Effector memory CD8-positive, alpha-beta T cell (primary cell): ENCODE results near the gene PBX1.

ENCODE experiments used
- ATAC-seq: fragments of 150-1000 bp; cut with Tn5 transposase; replicated peaks from 2 replicates; pipeline ENCODE4 v1.10.0; 2021; ENCODE audit warnings: mild to moderate bottlenecking, moderate library complexity
- DNase-seq, 3 experiments: peaks; one replicate each; pipeline ENCODE4 v3.0.0; 2021
- H3K27ac Mint-ChIP-seq, 2 donors: one replicate each; pipeline ENCODE4 v1.8.0; 2022; ENCODE audit warnings: mild to moderate bottlenecking in 2 of 2, mixed read lengths in 2 of 2, moderate library complexity in 2 of 2
- H3K27me3 Mint-ChIP-seq, 2 donors: one replicate each; pipeline ENCODE4 v1.8.0; 2022; ENCODE audit warnings: mixed read lengths in 2 of 2
- H3K36me3 Mint-ChIP-seq: one replicate; pipeline ENCODE4 v1.8.0; 2022; ENCODE audit warnings: mild to moderate bottlenecking, moderate library complexity, mixed read lengths; ENCODE audit not compliant: insufficient read depth
- H3K4me1 Mint-ChIP-seq, 2 donors: one replicate each; pipeline ENCODE4 v1.8.0; 2022; ENCODE audit warnings: low read depth in 2 of 2, mixed read lengths in 2 of 2
- H3K4me3 Mint-ChIP-seq, 2 donors: one replicate each; pipeline ENCODE4 v1.8.0; 2022; ENCODE audit warnings: mild to moderate bottlenecking in 2 of 2, mixed read lengths in 2 of 2, moderate library complexity in 2 of 2
- H3K9me3 Mint-ChIP-seq, 2 donors: one replicate each; pipeline ENCODE4 v1.8.0; 2022; ENCODE audit warnings: mixed read lengths in 2 of 2

The PBX1 gene

DNA sequence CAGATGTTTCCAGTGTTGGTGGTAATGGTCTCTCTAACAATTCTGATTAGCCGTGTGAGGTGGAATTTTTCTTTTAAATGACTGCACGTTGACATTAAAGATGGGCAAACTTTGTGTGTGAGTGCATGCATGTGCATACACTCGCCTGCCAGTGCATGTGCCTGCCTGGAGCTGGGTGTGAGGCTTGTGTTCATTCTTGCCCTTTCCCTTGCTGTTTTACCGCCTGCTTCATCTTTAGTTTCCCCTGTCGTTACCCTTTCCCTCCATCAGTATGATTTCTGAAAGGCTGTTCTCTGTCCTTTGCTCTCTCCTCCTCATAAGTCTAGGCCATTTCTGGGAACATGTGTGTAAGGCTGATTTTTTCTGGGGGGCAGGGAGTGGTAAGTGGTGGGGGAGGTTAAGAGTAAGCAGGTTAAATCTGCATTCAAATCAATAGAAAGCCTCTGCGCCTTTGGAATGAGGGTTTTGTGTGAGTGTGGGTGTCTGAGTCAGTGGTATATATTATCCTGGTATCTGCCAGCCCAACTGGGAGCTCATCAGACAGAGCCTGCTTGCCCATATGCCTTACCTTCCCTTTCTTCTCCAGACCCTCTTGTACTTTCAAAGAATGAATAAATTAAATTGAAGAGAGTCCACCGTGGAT lies 112.5 kb downstream of the PBX1 start:
- no peak overlapping the region for H3K4me3 Mint-ChIP-seq
- H3K4me1 Mint-ChIP-seq: peaks cover 0 to 2% of the 10 kb centered on the region in 2 donors
- H3K27me3 Mint-ChIP-seq: no peaks in the 10 kb centered on the region

GRCh38 chr1:164671966-164672571 lies 113.1 kb downstream of the PBX1 start:
- H3K4me1 Mint-ChIP-seq: peaks cover 0 to 2% of the 10 kb centered on the region in 2 donors
- no peak for DNase-seq
- H3K27ac Mint-ChIP-seq: no peak overlapping the region
- peaks cover 4 to 21% of the 10 kb centered on the region in 2 donors for H3K9me3 Mint-ChIP-seq
- no peaks in the 10 kb centered on the region for H3K36me3 Mint-ChIP-seq
- H3K4me3 Mint-ChIP-seq: no peak overlapping the region
- no peak for ATAC-seq
- H3K27me3 Mint-ChIP-seq: no peaks in the 10 kb centered on the region

More for the DNA sequence above, 112.5 kb downstream of the PBX1 start:
- Mint-ChIP-seq H3K36me3 (no peaks in the 10 kb centered on the region), H3K27ac (no peak overlapping the region), H3K9me3 (peaks cover 4 to 21% of the 10 kb centered on the region in 2 donors)
- ATAC-seq: no peak
- DNase-seq: no peak

- Mint-ChIP-seq H3K9me3 (peaks cover 4 to 21% of the 10 kb centered on the region in 2 donors), H3K36me3 (no peaks in the 10 kb centered on the region), H3K4me1 (peaks cover 0 to 2% of the 10 kb centered on the region in 2 donors), H3K4me3 (no peak overlapping the region), H3K27ac (no peak overlapping the region), H3K27me3 (no peaks in the 10 kb centered on the region)
- DNase-seq (no peak), ATAC-seq (no peak)
Observed at GRCh38 chr1:164672588-164672987, 113.6 kb downstream of the PBX1 start.

DNA sequence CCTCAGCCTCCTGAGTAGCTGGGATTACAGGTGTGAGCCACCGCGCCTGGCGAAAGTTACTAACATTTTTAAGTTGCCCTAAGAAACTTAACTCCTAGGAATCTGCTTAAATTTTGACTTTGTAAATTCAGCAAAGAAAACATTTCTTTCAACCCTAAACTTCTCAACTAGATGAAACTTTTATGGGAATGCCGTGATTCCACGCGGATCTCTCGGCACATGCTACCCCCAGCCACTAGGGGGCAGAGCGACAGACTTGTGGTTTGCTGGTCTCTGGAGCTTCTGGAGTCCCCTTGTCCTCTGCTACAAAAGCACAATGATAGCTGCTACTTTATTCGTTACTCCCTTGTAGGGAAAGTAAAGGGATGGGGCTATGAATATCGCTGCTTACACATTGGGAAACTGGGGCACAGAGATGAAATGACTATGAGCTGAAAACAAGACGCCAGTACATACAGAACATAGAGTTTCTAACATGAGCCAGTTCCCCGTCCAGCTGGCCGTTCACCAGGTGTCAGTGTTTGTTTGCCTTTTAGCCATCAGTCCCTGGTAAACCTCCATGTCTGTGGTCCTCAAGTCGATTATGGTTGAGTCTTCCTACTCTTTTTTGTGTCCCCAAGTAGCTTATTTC lies 114.7 kb downstream of the PBX1 start:
- H3K27me3 Mint-ChIP-seq: no peaks in the 10 kb centered on the region
- no peaks in the 10 kb centered on the region for H3K36me3 Mint-ChIP-seq
- peaks cover 0 to 2% of the 10 kb centered on the region in 2 donors for H3K4me1 Mint-ChIP-seq
- no peak overlapping the region for H3K4me3 Mint-ChIP-seq
- H3K27ac Mint-ChIP-seq: no peak overlapping the region
- ATAC-seq (no peak), DNase-seq (no peak)
- peaks cover 4 to 21% of the 10 kb centered on the region in 2 donors for H3K9me3 Mint-ChIP-seq

- ATAC-seq (no peak), DNase-seq (no peak)
- H3K9me3 Mint-ChIP-seq: peaks cover 1 to 4% of the 10 kb centered on the region in 2 donors
- H3K4me3 Mint-ChIP-seq: no peak overlapping the region
- H3K27ac Mint-ChIP-seq: no peak overlapping the region
- no peaks in the 10 kb centered on the region for H3K36me3 Mint-ChIP-seq
- no peaks in the 10 kb centered on the region for H3K27me3 Mint-ChIP-seq
- H3K4me1 Mint-ChIP-seq: peaks cover 0 to 2% of the 10 kb centered on the region in 2 donors
Observed at GRCh38 chr1:164675342-164675904, 116.4 kb downstream of the PBX1 start.

- no peak overlapping the region for H3K4me3 Mint-ChIP-seq
- no peaks in the 10 kb centered on the region for H3K4me1 Mint-ChIP-seq
- DNase-seq (no peak), ATAC-seq (no peak)
- H3K9me3 Mint-ChIP-seq: no peaks in the 10 kb centered on the region
- H3K36me3 Mint-ChIP-seq: no peaks in the 10 kb centered on the region
- H3K27me3 Mint-ChIP-seq: no peaks in the 10 kb centered on the region
- no peak overlapping the region for H3K27ac Mint-ChIP-seq
Observed at GRCh38 chr1:164678136-164678700, 119.2 kb downstream of the PBX1 start.

DNA sequence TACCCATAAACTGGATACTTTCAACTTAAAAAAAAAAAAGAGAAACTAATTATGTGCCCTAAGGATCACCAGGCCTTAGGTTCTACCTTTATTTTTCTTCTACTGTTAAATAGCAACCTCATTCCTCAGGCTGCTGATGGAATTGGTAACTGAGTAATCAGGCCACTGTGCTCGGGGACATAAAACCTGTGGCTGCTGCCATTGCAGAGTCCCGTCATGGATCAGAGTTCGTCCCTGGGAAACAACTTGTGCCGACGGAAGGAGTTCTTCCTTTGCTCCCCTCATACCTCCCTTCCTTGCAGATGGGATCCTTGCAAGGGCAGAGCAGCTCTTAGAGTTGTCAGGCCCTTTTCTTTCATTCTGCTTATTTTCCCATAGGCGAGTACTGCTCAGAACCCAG lies 123.6 kb downstream of the PBX1 start:
- Mint-ChIP-seq H3K36me3 (no peaks in the 10 kb centered on the region), H3K9me3 (no peaks in the 10 kb centered on the region), H3K27ac (no peak overlapping the region), H3K27me3 (no peaks in the 10 kb centered on the region), H3K4me3 (no peak overlapping the region), H3K4me1 (no peaks in the 10 kb centered on the region)
- ATAC-seq (no peak), DNase-seq (no peak)

GRCh38 chr1:164683235-164683634 lies 124.3 kb downstream of the PBX1 start:
- Mint-ChIP-seq H3K4me3 (no peak overlapping the region), H3K36me3 (no peaks in the 10 kb centered on the region), H3K9me3 (no peaks in the 10 kb centered on the region), H3K4me1 (no peaks in the 10 kb centered on the region), H3K27ac (no peak overlapping the region), H3K27me3 (no peaks in the 10 kb centered on the region)
- DNase-seq (no peak), ATAC-seq (no peak)

DNA sequence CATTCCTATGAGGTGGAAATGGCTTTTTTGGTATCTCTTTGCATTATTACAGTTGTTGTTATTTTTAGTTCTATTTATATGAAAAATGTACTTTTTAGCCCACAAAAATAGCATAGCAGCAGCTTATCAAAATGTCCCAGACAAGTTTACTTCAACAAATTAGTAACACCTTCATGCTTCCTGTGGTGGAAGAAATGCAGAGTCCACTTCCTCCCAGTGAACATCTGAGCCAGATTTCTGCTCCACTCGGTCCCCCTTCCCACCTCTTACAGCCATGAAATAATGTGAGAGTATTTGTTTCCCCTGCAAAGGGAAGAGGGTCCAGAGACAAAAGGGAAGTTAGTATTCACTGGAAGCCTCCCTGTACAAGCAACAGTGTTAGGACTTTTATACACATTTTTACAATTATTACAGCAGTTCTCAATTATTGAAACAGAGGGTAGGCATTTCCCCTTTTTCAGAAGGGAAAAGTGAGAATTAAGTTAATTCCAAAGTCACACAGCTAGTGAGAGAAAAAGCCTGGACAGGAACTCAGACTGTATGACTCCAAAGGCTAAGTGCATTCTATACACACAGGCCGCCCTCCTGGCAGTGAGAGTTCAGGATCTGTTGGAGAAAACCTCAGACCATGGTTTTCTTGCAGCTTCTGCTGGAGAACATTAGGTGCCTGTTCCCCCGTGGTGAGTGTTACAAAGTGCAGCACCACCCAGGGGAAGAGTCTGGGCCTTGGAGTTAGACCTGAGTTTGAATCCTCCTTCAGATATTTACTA lies 126.5 kb downstream of the PBX1 start:
- no peak overlapping the region for H3K27ac Mint-ChIP-seq
- DNase-seq (no peak), ATAC-seq (no peak)
- H3K27me3 Mint-ChIP-seq: no peaks in the 10 kb centered on the region
- no peak overlapping the region for H3K4me3 Mint-ChIP-seq
- H3K4me1 Mint-ChIP-seq: no peaks in the 10 kb centered on the region
- no peaks in the 10 kb centered on the region for H3K9me3 Mint-ChIP-seq
- no peaks in the 10 kb centered on the region for H3K36me3 Mint-ChIP-seq

- ATAC-seq: no peak
- Mint-ChIP-seq H3K9me3 (no peaks in the 10 kb centered on the region), H3K27ac (no peak overlapping the region), H3K36me3 (no peaks in the 10 kb centered on the region), H3K27me3 (no peaks in the 10 kb centered on the region), H3K4me3 (no peak overlapping the region), H3K4me1 (no peaks in the 10 kb centered on the region)
- DNase-seq: no peak
Observed at GRCh38 chr1:164687777-164688176, 128.8 kb downstream of the PBX1 start.

GRCh38 chr1:164688791-164689190 lies 129.8 kb downstream of the PBX1 start:
- H3K27ac Mint-ChIP-seq: no peak overlapping the region
- H3K4me3 Mint-ChIP-seq: no peak overlapping the region
- H3K4me1 Mint-ChIP-seq: no peaks in the 10 kb centered on the region
- ATAC-seq (no peak), DNase-seq (no peak)
- H3K9me3 Mint-ChIP-seq: no peaks in the 10 kb centered on the region
- H3K27me3 Mint-ChIP-seq: no peaks in the 10 kb centered on the region
- no peaks in the 10 kb centered on the region for H3K36me3 Mint-ChIP-seq

DNA sequence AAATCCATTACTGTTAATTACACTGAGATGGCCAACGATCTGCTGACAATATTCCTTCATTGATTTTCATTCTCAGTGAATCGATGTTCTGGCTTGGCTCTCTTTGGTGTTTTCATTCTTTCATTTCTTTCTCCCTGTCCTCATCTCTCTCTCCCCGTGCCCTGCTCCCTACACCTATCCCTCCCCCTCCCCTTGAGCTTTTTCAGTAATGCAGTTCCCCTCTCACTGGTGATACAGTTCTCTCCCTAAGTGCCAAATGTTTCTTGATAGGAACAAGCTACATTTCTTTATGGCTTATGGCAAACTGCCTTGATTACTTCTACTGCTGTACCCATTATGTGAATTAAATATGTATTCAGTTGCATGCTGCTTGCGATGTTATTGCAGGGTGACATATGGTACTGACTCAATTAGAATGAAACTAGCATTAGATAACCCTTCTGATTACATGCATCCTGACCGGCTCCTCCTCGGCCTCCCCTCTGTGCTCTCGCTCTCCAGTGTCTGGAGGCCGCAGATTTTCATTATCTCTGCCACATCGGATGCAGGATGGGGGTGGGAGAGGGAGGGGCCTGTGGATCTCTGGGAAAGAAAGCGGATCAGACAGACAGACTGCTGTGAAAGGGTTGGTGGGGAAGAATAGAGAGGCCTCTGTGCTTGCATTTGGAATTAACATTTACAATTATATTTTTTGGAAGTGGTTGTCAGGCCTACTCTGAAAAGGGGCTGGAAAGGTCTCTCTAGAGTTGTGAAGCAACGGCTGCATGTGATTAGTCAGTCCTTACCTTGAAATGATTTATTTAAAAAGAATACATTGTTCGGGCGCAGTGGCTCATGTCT lies 130.9 kb downstream of the PBX1 start:
- no peak overlapping the region for H3K27ac Mint-ChIP-seq
- ATAC-seq: no peak

More for the DNA sequence above, 130.9 kb downstream of the PBX1 start:
- Mint-ChIP-seq H3K9me3 (no peaks in the 10 kb centered on the region), H3K4me3 (no peak overlapping the region), H3K36me3 (no peaks in the 10 kb centered on the region), H3K27me3 (no peaks in the 10 kb centered on the region), H3K4me1 (no peaks in the 10 kb centered on the region)
- no peak for DNase-seq
